SW 1271 (cell line): ENCODE results near the gene CDC14B.
"Not testable (repeated sequence)": the region's sequence is repeated elsewhere in the genome, so short reads cannot be mapped to it uniquely, and the experiment has no call there.

Experiments used
- DNase-seq, 2 experiments: peaks; one replicate each; lab custom pipeline; 2025; lab: John Stamatoyannopoulos, UW

Gene CDC14B

GRCh38 chr9:96626912-96627311, 7.3 kb upstream of the CDC14B start:
- DNase-seq, result no peak

DNA sequence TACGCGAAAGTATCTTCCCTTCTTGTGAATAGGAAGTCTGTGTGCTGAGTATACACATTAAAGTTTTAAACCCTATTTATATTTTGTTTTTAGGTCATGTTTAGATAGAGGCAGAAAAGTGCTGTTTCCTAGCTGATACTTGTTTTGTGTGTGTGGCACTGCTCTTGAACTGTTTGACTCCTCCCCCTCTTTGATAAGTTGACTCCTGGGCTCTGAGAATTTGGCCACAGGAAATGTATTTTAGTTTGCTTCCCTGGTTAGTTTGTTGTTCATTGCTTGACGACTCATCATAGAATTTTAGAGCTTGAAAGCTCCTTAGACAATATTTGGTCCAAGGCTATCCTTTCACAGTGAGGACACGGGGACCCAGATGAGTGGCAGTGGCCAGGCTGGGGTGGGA, 2.0 kb upstream of the CDC14B start:
- DNase-seq, result no peak

- no peak for DNase-seq
Observed at GRCh38 chr9:96620832-96621269, 1.2 kb upstream of the CDC14B start.

- DNase-seq, result no peak
Observed at GRCh38 chr9:96620181-96620514, 505 bp upstream of the CDC14B start.

DNA sequence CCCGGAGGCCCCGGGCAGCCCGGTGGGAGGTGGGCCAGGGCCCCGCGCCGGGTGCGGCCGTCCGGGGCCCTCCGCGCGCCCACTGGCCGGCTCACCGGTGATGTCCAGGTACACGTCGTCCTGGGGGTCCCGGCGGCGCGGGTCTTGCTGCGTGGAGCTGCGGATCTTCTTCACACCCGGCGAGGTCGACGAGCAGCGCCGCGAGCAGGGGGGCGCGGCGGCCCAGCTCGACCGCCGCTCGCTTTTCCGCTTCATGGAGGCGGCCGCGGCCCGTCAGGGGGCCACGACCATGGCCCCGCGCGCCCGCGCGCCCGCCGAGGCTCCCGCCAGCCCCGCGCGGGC, 548 bp downstream of the CDC14B start:
- no peak for DNase-seq

GRCh38 chr9:96618209-96619123, 1.2 kb downstream of the CDC14B start:
- peak; percentile 28 to 43 for DNase-seq

GRCh38 chr9:96617439-96618185, 2.0 kb downstream of the CDC14B start:
- no peak for DNase-seq

- no peak for DNase-seq
Observed at GRCh38 chr9:96616817-96617438, 2.7 kb downstream of the CDC14B start.

DNA sequence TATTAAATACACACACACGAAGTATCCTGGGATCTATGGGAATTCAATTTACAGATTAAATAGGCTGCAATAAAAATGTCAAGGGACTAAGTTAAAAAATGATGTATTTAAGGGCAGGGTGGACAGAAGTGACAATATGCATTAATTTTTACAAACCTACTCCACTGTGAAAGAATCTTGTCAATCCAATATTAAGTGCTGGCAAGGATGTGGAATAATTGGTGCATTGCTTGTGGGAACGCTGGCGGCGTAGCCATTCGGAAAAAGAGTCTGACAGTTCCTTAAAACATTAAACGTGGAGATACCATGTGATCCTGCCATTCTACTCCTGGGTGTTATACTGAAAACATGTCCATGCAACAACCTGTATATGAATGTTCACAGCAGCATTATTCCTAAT, 4.2 kb downstream of the CDC14B start:
- DNase-seq, result no peak

- not testable (repeated sequence) for DNase-seq
Observed at GRCh38 chr9:96614664-96615063, 5.0 kb downstream of the CDC14B start.

DNA sequence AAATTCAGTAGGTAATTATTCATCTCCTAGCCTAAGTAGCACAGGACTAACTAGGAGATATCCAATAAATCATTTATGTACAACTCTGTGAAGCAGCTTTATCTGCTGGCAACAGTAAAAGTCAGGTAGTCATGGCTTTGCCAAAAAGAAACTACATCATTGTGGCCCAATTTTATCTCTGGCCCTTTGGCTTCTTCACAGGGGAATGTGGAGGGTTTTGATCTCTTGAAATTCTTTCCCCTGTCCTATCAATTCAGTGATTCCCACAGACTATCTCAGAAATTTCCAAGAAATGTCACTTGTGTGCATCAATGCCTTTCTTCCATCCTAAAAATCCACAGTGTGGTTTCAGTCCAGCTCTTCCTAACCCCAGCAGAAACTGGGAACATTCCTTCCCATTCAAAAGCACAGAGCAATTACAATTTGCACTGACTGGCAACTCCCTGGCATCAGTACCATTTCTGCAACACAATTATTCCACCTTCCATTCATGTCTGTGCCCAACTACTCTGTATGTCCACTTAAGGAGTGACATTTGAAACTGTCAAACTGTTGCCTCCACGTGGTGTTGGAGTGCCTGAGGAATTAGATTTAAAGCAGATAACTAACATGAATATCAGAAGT, 6.6 kb downstream of the CDC14B start:
- DNase-seq, result no peak

- no peak for DNase-seq
Observed at GRCh38 chr9:96612105-96612965, 7.3 kb downstream of the CDC14B start.

DNA sequence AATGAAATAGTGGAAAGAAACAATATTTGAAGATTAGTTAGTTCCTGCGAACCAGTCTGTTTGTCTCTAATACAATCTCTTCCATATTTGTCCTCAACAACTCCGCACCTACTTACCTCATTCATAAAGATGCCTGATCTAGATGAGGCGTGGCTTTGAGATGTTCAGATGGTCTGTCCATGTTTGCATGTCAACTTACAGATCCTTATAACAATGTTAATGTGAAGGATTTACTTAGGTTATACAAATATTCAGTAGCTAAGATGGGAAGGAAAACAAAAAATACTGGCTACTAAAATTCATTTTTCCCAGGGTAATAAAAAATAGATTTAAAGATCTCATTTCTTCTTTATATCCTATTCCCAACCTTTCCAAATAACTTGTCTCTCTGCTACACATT, 8.3 kb downstream of the CDC14B start:
- DNase-seq, result no peak

DNA sequence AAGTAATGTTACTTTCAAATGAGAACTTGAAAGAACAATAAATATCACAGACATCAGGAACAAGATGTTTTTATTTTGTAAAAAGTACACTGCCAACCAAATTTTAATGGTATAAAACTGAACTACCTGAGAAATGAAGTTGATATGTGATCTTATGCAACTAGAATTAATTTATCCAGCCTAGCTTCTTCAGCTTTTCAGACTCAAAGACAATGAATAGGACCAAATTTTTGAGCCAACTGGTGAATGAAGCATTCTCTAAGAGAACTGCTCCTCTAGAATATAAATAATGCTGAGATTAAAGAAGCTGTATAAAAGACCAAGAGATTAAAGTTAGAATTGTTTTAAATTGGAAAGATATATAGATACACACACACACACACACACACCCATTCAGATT, 9.9 kb downstream of the CDC14B start:
- no peak for DNase-seq

GRCh38 chr9:96607971-96608370, 11.7 kb downstream of the CDC14B start:
- no peak for DNase-seq

DNA sequence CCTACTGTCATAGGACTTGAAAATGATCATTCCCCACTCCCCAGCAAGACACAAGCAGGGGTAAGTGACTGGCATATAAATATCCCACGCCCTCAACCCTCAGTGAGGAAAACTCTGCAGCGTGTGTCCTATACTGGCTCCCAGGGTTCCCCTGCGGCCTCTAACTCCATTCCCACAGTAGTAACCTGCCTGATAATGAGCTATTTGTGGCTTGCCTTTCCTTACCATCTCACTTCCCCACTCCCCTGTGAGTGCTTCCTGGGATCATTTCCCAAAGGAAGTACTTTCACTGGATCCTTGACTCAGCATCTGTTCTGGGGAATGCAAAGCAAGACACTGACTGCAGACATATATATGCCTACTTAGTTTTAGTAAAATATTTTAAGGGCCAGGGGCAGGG, 14.3 kb downstream of the CDC14B start:
- DNase-seq, result no peak

DNA sequence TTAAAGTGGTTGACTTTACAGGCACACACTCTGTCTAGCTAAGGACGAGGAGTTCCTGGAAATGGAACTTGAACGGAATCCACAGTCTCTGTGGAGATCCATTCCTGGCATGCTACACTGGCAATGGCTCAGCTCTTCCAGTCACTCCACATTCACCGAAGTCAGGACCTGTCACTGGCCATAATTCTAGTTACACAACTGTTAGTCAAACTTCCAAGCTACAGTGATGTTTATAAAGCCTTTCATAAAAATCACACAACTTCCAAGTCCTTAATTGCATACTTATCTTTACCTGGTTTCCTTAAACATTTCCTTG, 15.7 kb downstream of the CDC14B start:
- no peak for DNase-seq

GRCh38 chr9:96603305-96604003, 16.2 kb downstream of the CDC14B start:
- no peak for DNase-seq

DNA sequence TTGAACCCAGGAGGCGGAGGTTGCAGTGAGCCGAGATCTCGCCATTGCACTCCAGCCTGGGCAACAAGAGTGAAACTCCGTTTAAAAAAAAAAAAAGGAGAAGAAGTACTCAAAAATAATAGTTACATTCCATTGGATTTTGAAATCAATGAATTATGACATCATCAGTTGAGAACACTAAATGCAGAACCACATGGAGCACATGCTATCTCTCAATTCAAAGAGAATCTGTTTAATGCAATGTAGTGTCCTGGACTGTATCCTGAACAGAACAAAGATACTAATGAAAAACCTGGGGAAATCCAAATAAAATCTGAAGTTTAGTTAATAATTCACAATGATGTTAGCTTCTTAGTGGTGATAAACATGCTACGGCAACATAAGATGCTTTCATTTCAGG, 20.3 kb downstream of the CDC14B start:
- DNase-seq, result no peak

DNA sequence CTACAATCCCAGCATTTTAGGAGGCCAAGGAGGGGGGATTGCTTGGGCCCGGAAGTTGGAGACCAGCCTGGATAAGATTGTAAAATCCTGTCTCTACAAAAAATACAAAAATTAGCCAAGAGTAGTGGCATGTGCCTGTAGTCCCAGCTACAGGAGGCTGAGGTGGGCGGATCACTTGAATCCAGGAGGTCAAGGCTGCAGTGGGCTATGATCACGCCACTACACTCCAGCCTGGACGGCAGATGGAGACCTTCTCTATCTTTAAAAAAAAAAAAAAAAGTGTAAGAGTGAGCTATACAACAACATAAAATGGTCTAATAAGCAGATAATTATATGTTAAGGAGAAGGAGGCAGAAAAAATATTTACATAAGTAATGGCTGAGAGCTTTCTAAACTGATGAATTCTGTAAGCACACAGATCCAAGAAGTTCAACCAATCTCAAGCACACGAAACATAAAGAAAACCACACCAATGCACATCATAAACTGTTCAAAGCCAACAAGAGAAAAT, 23.0 kb downstream of the CDC14B start:
- no peak for DNase-seq
